Prostate gland (tissue), 2 donors: ENCODE measurements around the gene ADGB. TPM values are rescaled to one million over a fixed set of nuclear protein-coding genes. Genes with fewer than 3 reads are reported as not detected.

Experiments used
- DNase-seq: peaks from one replicate; pipeline ENCODE4 v3.0.0-alpha.2; 2019; ENCODE audit warnings: low spot score
- H3K27ac ChIP-seq, 2 donors: fragments of 200-600 bp; sonication (generic); 2 replicates each; pipeline ENCODE4 v1.5.1; 2017 to 2019
- H3K27me3 ChIP-seq: fragments of 200-600 bp; sonication (generic); replicated peaks from 2 replicates; pipeline ENCODE4 v1.5.1; 2019; ENCODE audit not compliant: insufficient read depth
- H3K36me3 ChIP-seq, 2 donors: fragments of 200-600 bp; sonication (generic); 1 replicate in 1 of 2; 2 replicates in 1 of 2; pipeline versions ENCODE4 v1.5.1 to v1.8.1; 2017 to 2019
- H3K4me1 ChIP-seq: fragments of 200-600 bp; sonication (generic); replicated peaks from 2 replicates; pipeline ENCODE4 v1.5.1; 2019
- H3K4me3 ChIP-seq, 2 donors: fragments of 200-600 bp; sonication (generic); 2 replicates each; pipeline ENCODE4 v1.5.1; 2017 to 2019
- H3K9me3 ChIP-seq: fragments of 200-600 bp; sonication (generic); 2 replicates; pipeline ENCODE4 v1.5.1; 2017
- POLR2A ChIP-seq: fragments of 450-650 bp; IDR thresholded peaks from one replicate; pipeline ENCODE4 v1.6.1; 2016; ENCODE audit warnings: antibody characterized with exemption, mild to moderate bottlenecking
- POLR2AphosphoS5 ChIP-seq: sonication (generic); formaldehyde crosslinking; IDR thresholded peaks from one replicate; pipeline ENCODE4 v1.6.1; 2017; ENCODE audit warnings: antibody characterized with exemption
- WGBS: methylation state at CpG from one replicate; pipeline ENCODE4 v1.1.5; 2018; 5-methylcytosine and 5-hydroxymethylcytosine counted together
- intact Hi-C: fragments of 100-400 bp; cut with DNase I; formaldehyde crosslinking; loops from one replicate; pipeline ENCODE4 v1.14.2; 2022
- total RNA-seq, 2 donors: library from RNA; depleted of rRNA; stranded (reverse); fragments of >200 nt; gene quantifications; one replicate each; pipeline ENCODE4 v1.1.0, GENCODE V29; 2016
- TF ChIP-seq, protein P1 (sequence below), 4 experiments: fragments of 200-600 bp in 2 of 4; fragments of 450-650 bp in 2 of 4; sonication (generic) in 2 of 4; IDR thresholded peaks; 1 replicate in 3 of 4; 2 replicates in 1 of 4; pipeline ENCODE4 v1.5.1; 2016 to 2019; ENCODE audit warnings: antibody characterized with exemption in 4 of 4, mild to moderate bottlenecking in 2 of 4, moderate library complexity in 2 of 4

Gene ADGB
- total RNA-seq, 2 donors from 2014 or later = 8.1 TPM; not detected in 1

GRCh38 chr6:146628350-146628749, 29.6 kb downstream of the ADGB start:
- H3K27me3 ChIP-seq = no peaks in the 10 kb centered on the region
- DNase-seq = no peak
- no peak overlapping the region for H3K4me3 ChIP-seq
- TF ChIP-seq, protein P1, sequence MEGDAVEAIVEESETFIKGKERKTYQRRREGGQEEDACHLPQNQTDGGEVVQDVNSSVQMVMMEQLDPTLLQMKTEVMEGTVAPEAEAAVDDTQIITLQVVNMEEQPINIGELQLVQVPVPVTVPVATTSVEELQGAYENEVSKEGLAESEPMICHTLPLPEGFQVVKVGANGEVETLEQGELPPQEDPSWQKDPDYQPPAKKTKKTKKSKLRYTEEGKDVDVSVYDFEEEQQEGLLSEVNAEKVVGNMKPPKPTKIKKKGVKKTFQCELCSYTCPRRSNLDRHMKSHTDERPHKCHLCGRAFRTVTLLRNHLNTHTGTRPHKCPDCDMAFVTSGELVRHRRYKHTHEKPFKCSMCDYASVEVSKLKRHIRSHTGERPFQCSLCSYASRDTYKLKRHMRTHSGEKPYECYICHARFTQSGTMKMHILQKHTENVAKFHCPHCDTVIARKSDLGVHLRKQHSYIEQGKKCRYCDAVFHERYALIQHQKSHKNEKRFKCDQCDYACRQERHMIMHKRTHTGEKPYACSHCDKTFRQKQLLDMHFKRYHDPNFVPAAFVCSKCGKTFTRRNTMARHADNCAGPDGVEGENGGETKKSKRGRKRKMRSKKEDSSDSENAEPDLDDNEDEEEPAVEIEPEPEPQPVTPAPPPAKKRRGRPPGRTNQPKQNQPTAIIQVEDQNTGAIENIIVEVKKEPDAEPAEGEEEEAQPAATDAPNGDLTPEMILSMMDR (IDR thresholded peaks at IDR 0.05) = no peak
- TF ChIP-seq POLR2A = no peak
- no peak for TF ChIP-seq POLR2AphosphoS5
- H3K27ac ChIP-seq = no peak overlapping the region
- no peaks in the 10 kb centered on the region for H3K4me1 ChIP-seq
- WGBS = 81% methylated on average over 2 of the region's 2 CpGs
- intact Hi-C loops = no loop called here
- no peaks in the 10 kb centered on the region for H3K36me3 ChIP-seq
- H3K9me3 ChIP-seq = no peaks in the 10 kb centered on the region

GRCh38 chr6:146634022-146634421, 35.2 kb downstream of the ADGB start:
- Histone ChIP-seq H3K4me3 (no peak overlapping the region), H3K36me3 (no peaks in the 10 kb centered on the region), H3K27me3 (no peaks in the 10 kb centered on the region), H3K9me3 (no peaks in the 10 kb centered on the region), H3K27ac (no peak overlapping the region), H3K4me1 (no peaks in the 10 kb centered on the region)
- WGBS = 71% methylated on average over 2 of the region's 2 CpGs
- no peak for DNase-seq
- no peak for TF ChIP-seq POLR2A
- no peak for TF ChIP-seq POLR2AphosphoS5
- TF ChIP-seq, protein P1 (IDR thresholded peaks at IDR 0.05) = no peak
- intact Hi-C loops = no loop called here

GRCh38 chr6:146635165-146635564, 36.4 kb downstream of the ADGB start:
- intact Hi-C loops = no loop called here
- no peaks in the 10 kb centered on the region for H3K27me3 ChIP-seq
- H3K4me3 ChIP-seq = no peak overlapping the region
- H3K4me1 ChIP-seq = no peaks in the 10 kb centered on the region
- no peaks in the 10 kb centered on the region for H3K9me3 ChIP-seq
- H3K27ac ChIP-seq = no peak overlapping the region
- DNase-seq = no peak
- H3K36me3 ChIP-seq = no peaks in the 10 kb centered on the region
- TF ChIP-seq POLR2AphosphoS5 (no peak), POLR2A (no peak)
- TF ChIP-seq, protein P1 (IDR thresholded peaks at IDR 0.05) = no peak

GRCh38 chr6:146636481-146636880, 37.7 kb downstream of the ADGB start:
- no peaks in the 10 kb centered on the region for H3K36me3 ChIP-seq
- intact Hi-C loops = no loop called here
- H3K4me3 ChIP-seq = no peak overlapping the region
- no peak overlapping the region for H3K27ac ChIP-seq
- no peaks in the 10 kb centered on the region for H3K27me3 ChIP-seq
- DNase-seq = no peak
- no peaks in the 10 kb centered on the region for H3K9me3 ChIP-seq
- TF ChIP-seq POLR2AphosphoS5 (no peak), POLR2A (no peak)
- TF ChIP-seq, protein P1 (IDR thresholded peaks at IDR 0.05) = no peak
- 87% methylated on average over 2 of the region's 2 CpGs for WGBS
- no peaks in the 10 kb centered on the region for H3K4me1 ChIP-seq

DNA sequence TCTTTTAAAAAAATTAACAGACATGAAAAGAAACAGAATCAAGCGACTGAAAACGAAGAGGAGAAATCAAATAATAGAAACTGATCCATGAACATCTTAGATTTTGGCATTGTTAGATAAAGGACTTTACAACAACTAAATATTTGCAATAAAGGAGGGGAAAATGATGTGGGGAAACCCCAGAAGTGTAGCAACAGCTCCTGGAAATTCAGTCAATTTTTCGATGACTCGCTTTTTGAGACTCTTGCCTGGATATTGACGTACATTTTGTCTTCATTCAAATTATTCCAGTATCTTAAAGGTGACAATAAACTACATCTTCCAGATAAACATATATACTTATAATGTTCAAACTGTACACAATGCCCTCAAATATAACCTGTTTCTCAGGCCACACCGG, 44.1 kb downstream of the ADGB start:
- 88% methylated on average over 6 of the region's 6 CpGs for WGBS
- DNase-seq = no peak
- no peak for TF ChIP-seq POLR2AphosphoS5
- Histone ChIP-seq H3K27me3 (peaks cover 2% of the 10 kb centered on the region), H3K9me3 (no peaks in the 10 kb centered on the region), H3K27ac (no peak overlapping the region), H3K36me3 (no peaks in the 10 kb centered on the region), H3K4me3 (no peak overlapping the region), H3K4me1 (no peaks in the 10 kb centered on the region)
- intact Hi-C loops = no loop called here
